GM23338 (cell line): ENCODE data around the gene CBR1. TPM values are rescaled to one million over a fixed set of nuclear protein-coding genes. Genes with fewer than 3 reads are reported as not detected.

Experiments used
- ATAC-seq: fragments of 200-7000 bp; cut with Tn5 transposase; 3 replicates; pipeline ENCODE4 v1.9.1; 2020
- DNase-seq: peaks from one replicate; pipeline ENCODE4 v3.0.0-alpha.2; 2015; ENCODE audit warnings: low spot score
- H2AFZ ChIP-seq: fragments of 200-600 bp; sonication (generic); 2 replicates; pipeline ENCODE4 v1.8.0; 2016; ENCODE audit warnings: antibody characterized with exemption, mild to moderate bottlenecking, moderate library complexity
- H3F3A ChIP-seq: fragments of 200-600 bp; sonication (generic); replicated peaks from 2 replicates; pipeline ENCODE4 v1.8.0; 2017; ENCODE audit warnings: antibody characterized with exemption, mixed run types, low read depth
- H3K27ac ChIP-seq: fragments of 200-600 bp; sonication (generic); 2 replicates; pipeline ENCODE4 v1.6.1; 2016; ENCODE audit warnings: low read depth
- H3K27me3 ChIP-seq: fragments of 200-600 bp; sonication (generic); 2 replicates; pipeline ENCODE4 v1.8.0; 2016; ENCODE audit warnings: mild to moderate bottlenecking, mixed run types, moderate library complexity; ENCODE audit not compliant: insufficient read depth
- H3K36me3 ChIP-seq: fragments of 200-600 bp; sonication (generic); 2 replicates; pipeline ENCODE4 v1.8.0; 2016; ENCODE audit warnings: mild to moderate bottlenecking; ENCODE audit not compliant: insufficient read depth
- H3K4me1 ChIP-seq: fragments of 200-600 bp; sonication (generic); 2 replicates; pipeline ENCODE4 v1.8.0; 2016; ENCODE audit warnings: mild to moderate bottlenecking, moderate library complexity; ENCODE audit not compliant: insufficient read depth
- H3K4me2 ChIP-seq: fragments of 200-600 bp; sonication (generic); 2 replicates; pipeline ENCODE4 v1.7.1; 2017; ENCODE audit warnings: mixed run types
- H3K4me3 ChIP-seq: fragments of 200-600 bp; sonication (generic); 2 replicates; pipeline ENCODE4 v1.6.1; 2016; ENCODE audit warnings: mixed run types
- H3K79me2 ChIP-seq: fragments of 200-600 bp; sonication (generic); replicated peaks from 2 replicates; pipeline ENCODE4 v1.8.0; 2017; ENCODE audit warnings: mild to moderate bottlenecking; ENCODE audit not compliant: insufficient read depth
- H3K9me2 ChIP-seq: fragments of 200-600 bp; sonication (generic); 2 replicates; pipeline ENCODE4 v1.8.0; 2017; ENCODE audit not compliant: insufficient read depth
- H4K20me1 ChIP-seq: fragments of 200-600 bp; sonication (generic); replicated peaks from 2 replicates; pipeline ENCODE4 v1.8.0; 2017; ENCODE audit warnings: mild to moderate bottlenecking; ENCODE audit not compliant: insufficient read depth
- H3K27ac Mint-ChIP-seq: 2 replicates; pipeline ENCODE4 v1.8.0; 2020; ENCODE audit warnings: inconsistent platforms, mild to moderate bottlenecking, moderate library complexity, mixed read lengths
- H3K27me3 Mint-ChIP-seq: 3 replicates; pipeline ENCODE4 v1.8.0; 2022; ENCODE audit warnings: low read depth, mild to moderate bottlenecking, moderate library complexity, mixed read lengths, inconsistent platforms; ENCODE audit not compliant: insufficient read depth, poor library complexity
- H3K36me3 Mint-ChIP-seq: 3 replicates; pipeline ENCODE4 v1.8.0; 2021; ENCODE audit warnings: low read depth, mild to moderate bottlenecking, inconsistent platforms, moderate library complexity, mixed read lengths
- H3K4me1 Mint-ChIP-seq: 3 replicates; pipeline ENCODE4 v1.8.0; 2020; ENCODE audit warnings: mild to moderate bottlenecking, inconsistent platforms, mixed read lengths
- H3K4me3 Mint-ChIP-seq: 3 replicates; pipeline ENCODE4 v1.8.0; 2021; ENCODE audit warnings: moderate library complexity, mild to moderate bottlenecking, inconsistent platforms, mixed read lengths
- H3K9me3 Mint-ChIP-seq: 3 replicates; pipeline ENCODE4 v1.8.0; 2020; ENCODE audit warnings: moderate library complexity, mild to moderate bottlenecking, inconsistent platforms, mixed read lengths
- CREB1 ChIP-seq: fragments of 250-450 bp; sonication (Bioruptor Pico); IDR thresholded peaks from 2 replicates; pipeline ENCODE4 v1.5.0; 2020; ENCODE audit warnings: low read depth, mild to moderate bottlenecking, moderate library complexity
- EZH2 ChIP-seq: fragments of 200-600 bp; sonication (generic); IDR thresholded peaks from one replicate; pipeline ENCODE4 v1.8.0; 2017; ENCODE audit warnings: antibody characterized with exemption, mild to moderate bottlenecking, low read depth; ENCODE audit not compliant: unreplicated experiment
- EZH2phosphoT487 ChIP-seq: fragments of 200-600 bp; sonication (generic); IDR thresholded peaks from one replicate; pipeline ENCODE4 v1.8.1; 2018; ENCODE audit warnings: antibody characterized with exemption; ENCODE audit not compliant: unreplicated experiment
- JUNB ChIP-seq: IDR thresholded peaks from one replicate; pipeline ENCODE4 v1.6.1; 2016; ENCODE audit warnings: antibody characterized with exemption; ENCODE audit not compliant: unreplicated experiment
- NANOG ChIP-seq: IDR thresholded peaks from 2 replicates; pipeline ENCODE4 v1.6.1; 2016; ENCODE audit warnings: antibody characterized with exemption, borderline replicate concordance
- POLR2AphosphoS5 ChIP-seq: IDR thresholded peaks from 2 replicates; pipeline ENCODE4 v1.6.1; 2016; ENCODE audit warnings: antibody characterized with exemption, low read depth
- STAT1 ChIP-seq: IDR thresholded peaks from one replicate; pipeline ENCODE4 v1.6.1; 2016; ENCODE audit warnings: antibody characterized with exemption; ENCODE audit not compliant: unreplicated experiment
- ZNF114 ChIP-seq: fragments of 250-450 bp; sonication (Bioruptor Pico); IDR thresholded peaks from 2 replicates; pipeline ENCODE4 v1.5.0; 2020; ENCODE audit warnings: mild to moderate bottlenecking, moderate library complexity
- ZNF331 ChIP-seq: fragments of 250-450 bp; sonication (Bioruptor Pico); IDR thresholded peaks from 2 replicates; pipeline ENCODE4 v1.5.0; 2020; ENCODE audit warnings: low read depth, mild to moderate bottlenecking, moderate library complexity
- polyA plus RNA-seq: library from polyadenylated mRNA; unstranded; fragments of >200 nt; fragmentation: Nextera tagmentation; extraction: Ambion mirVana; gene quantifications from 2 replicates; pipeline ENCODE4 v1.2.1, GENCODE V29; 2016
- total RNA-seq: library from RNA; depleted of rRNA; stranded (reverse); fragments of >200 nt; shearing (Covaris generic); gene quantifications from 2 replicates; pipeline ENCODE4 v1.2.3, GENCODE V29; 2014
- TF ChIP-seq, protein P1 (sequence below): fragments of 250-450 bp; sonication (Bioruptor Pico); IDR thresholded peaks from 2 replicates; pipeline ENCODE4 v1.5.0; 2020; ENCODE audit warnings: mild to moderate bottlenecking, moderate library complexity
- TF ChIP-seq, protein P2 (sequence below): IDR thresholded peaks from 2 replicates; pipeline ENCODE4 v1.6.1; 2016; ENCODE audit warnings: antibody characterized with exemption
- TF ChIP-seq, protein P3 (sequence below), 2 experiments: fragments of 200-600 bp in 1 of 2; sonication (generic) in 1 of 2; conservative IDR thresholded peaks; 2 replicates each; pipeline versions ENCODE4 v1.5.1 to v1.6.1; 2016 to 2017; ENCODE audit warnings: antibody characterized with exemption in 2 of 2, low read depth in 2 of 2, mild to moderate bottlenecking in 2 of 2, moderate library complexity in 1 of 2
- TF ChIP-seq, protein P4 (sequence below): IDR thresholded peaks from one replicate; pipeline ENCODE4 v1.6.1; 2018; ENCODE audit warnings: antibody characterized with exemption; ENCODE audit not compliant: unreplicated experiment

CBR1 gene
- total and polyA plus RNA-seq, 2 experiments from 2014 or later, result 285 to 487 TPM

DNA sequence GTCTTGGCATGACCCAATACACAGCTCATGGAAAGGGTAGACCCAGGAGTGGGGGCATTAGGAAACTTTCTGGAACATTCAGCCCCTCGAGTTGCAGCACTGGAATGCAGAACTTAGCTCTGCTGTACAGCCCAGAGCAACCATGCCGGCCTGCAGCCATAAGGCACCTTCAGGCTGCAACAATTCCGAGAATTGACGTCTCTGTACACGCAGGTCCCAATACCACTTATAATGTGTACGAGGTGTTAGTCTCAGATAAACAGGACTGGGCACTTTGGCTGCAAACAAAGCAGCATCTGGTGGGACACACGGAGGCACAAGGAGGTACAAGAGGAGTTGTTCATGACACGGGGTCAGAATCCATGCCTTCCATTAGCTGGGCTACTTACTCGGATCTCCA, 7.9 kb downstream of the CBR1 start:
- no peak overlapping the region for H3K27ac Mint-ChIP-seq
- H3K27me3 Mint-ChIP-seq, result peaks cover 3% of the 10 kb centered on the region
- no peak overlapping the region for H3K4me3 Mint-ChIP-seq
- H3K9me3 Mint-ChIP-seq, result peaks cover 2% of the 10 kb centered on the region; the same call in 1 of the 3 replicates
- no peak overlapping the region for H2AFZ ChIP-seq
- peaks cover 27% of the 10 kb centered on the region for H3K4me1 ChIP-seq
- H3K27me3 ChIP-seq, result no peaks in the 10 kb centered on the region
- peaks cover 2% of the 10 kb centered on the region; the same call in 1 of the 2 replicates for H3K36me3 ChIP-seq
- H3K4me3 ChIP-seq, result no peak overlapping the region
- DNase-seq (no peak), ATAC-seq (no peak)
- no peaks in the 10 kb centered on the region; the same call in 1 of the 2 replicates for H3K79me2 ChIP-seq
- no peaks in the 10 kb centered on the region for H4K20me1 ChIP-seq
- peaks cover 31% of the 10 kb centered on the region for H3K4me1 Mint-ChIP-seq
- 0 out of 2 replicates have a peak, but pooled peaks cover 5% of the 10 kb centered on the region for H3F3A ChIP-seq
- peaks cover 8% of the 10 kb centered on the region; the same call in 2 of the 3 replicates for H3K36me3 Mint-ChIP-seq
- H3K9me2 ChIP-seq, result 0 out of 2 replicates have a peak, but pooled peaks cover under 1% of the 10 kb centered on the region
- TF ChIP-seq, protein P1, sequence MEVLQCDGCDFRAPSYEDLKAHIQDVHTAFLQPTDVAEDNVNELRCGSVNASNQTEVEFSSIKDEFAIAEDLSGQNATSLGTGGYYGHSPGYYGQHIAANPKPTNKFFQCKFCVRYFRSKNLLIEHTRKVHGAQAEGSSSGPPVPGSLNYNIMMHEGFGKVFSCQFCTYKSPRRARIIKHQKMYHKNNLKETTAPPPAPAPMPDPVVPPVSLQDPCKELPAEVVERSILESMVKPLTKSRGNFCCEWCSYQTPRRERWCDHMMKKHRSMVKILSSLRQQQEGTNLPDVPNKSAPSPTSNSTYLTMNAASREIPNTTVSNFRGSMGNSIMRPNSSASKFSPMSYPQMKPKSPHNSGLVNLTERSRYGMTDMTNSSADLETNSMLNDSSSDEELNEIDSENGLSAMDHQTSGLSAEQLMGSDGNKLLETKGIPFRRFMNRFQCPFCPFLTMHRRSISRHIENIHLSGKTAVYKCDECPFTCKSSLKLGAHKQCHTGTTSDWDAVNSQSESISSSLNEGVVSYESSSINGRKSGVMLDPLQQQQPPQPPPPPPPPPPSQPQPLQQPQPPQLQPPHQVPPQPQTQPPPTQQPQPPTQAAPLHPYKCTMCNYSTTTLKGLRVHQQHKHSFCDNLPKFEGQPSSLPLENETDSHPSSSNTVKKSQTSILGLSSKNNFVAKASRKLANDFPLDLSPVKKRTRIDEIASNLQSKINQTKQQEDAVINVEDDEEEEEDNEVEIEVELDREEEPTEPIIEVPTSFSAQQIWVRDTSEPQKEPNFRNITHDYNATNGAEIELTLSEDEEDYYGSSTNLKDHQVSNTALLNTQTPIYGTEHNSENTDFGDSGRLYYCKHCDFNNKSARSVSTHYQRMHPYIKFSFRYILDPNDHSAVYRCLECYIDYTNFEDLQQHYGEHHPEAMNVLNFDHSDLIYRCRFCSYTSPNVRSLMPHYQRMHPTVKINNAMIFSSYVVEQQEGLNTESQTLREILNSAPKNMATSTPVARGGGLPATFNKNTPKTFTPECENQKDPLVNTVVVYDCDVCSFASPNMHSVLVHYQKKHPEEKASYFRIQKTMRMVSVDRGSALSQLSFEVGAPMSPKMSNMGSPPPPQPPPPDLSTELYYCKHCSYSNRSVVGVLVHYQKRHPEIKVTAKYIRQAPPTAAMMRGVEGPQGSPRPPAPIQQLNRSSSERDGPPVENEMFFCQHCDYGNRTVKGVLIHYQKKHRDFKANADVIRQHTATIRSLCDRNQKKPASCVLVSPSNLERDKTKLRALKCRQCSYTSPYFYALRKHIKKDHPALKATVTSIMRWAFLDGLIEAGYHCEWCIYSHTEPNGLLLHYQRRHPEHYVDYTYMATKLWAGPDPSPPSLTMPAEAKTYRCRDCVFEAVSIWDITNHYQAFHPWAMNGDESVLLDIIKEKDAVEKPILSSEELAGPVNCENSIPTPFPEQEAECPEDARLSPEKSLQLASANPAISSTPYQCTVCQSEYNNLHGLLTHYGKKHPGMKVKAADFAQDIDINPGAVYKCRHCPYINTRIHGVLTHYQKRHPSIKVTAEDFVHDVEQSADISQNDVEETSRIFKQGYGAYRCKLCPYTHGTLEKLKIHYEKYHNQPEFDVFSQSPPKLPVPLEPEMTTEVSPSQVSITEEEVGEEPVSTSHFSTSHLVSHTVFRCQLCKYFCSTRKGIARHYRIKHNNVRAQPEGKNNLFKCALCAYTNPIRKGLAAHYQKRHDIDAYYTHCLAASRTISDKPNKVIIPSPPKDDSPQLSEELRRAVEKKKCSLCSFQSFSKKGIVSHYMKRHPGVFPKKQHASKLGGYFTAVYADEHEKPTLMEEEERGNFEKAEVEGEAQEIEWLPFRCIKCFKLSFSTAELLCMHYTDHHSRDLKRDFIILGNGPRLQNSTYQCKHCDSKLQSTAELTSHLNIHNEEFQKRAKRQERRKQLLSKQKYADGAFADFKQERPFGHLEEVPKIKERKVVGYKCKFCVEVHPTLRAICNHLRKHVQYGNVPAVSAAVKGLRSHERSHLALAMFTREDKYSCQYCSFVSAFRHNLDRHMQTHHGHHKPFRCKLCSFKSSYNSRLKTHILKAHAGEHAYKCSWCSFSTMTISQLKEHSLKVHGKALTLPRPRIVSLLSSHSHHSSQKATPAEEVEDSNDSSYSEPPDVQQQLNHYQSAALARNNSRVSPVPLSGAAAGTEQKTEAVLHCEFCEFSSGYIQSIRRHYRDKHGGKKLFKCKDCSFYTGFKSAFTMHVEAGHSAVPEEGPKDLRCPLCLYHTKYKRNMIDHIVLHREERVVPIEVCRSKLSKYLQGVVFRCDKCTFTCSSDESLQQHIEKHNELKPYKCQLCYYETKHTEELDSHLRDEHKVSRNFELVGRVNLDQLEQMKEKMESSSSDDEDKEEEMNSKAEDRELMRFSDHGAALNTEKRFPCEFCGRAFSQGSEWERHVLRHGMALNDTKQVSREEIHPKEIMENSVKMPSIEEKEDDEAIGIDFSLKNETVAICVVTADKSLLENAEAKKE, result no peak
- TF ChIP-seq CREB1 (CRISPR knock-in tag) (no peak), EZH2 (no peak), STAT1 (no peak), ZNF114 (CRISPR knock-in tag) (no peak), NANOG (no peak), EZH2phosphoT487 (no peak), ZNF331 (CRISPR knock-in tag) (no peak), JUNB (no peak), POLR2AphosphoS5 (no peak)
- TF ChIP-seq, protein P2, sequence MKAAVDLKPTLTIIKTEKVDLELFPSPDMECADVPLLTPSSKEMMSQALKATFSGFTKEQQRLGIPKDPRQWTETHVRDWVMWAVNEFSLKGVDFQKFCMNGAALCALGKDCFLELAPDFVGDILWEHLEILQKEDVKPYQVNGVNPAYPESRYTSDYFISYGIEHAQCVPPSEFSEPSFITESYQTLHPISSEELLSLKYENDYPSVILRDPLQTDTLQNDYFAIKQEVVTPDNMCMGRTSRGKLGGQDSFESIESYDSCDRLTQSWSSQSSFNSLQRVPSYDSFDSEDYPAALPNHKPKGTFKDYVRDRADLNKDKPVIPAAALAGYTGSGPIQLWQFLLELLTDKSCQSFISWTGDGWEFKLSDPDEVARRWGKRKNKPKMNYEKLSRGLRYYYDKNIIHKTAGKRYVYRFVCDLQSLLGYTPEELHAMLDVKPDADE, result no peak
- TF ChIP-seq, protein P3, sequence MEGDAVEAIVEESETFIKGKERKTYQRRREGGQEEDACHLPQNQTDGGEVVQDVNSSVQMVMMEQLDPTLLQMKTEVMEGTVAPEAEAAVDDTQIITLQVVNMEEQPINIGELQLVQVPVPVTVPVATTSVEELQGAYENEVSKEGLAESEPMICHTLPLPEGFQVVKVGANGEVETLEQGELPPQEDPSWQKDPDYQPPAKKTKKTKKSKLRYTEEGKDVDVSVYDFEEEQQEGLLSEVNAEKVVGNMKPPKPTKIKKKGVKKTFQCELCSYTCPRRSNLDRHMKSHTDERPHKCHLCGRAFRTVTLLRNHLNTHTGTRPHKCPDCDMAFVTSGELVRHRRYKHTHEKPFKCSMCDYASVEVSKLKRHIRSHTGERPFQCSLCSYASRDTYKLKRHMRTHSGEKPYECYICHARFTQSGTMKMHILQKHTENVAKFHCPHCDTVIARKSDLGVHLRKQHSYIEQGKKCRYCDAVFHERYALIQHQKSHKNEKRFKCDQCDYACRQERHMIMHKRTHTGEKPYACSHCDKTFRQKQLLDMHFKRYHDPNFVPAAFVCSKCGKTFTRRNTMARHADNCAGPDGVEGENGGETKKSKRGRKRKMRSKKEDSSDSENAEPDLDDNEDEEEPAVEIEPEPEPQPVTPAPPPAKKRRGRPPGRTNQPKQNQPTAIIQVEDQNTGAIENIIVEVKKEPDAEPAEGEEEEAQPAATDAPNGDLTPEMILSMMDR (conservative IDR thresholded peaks at IDR 0.05; ENCODE audit: low read depth in 2 of 2), result no peak
- TF ChIP-seq, protein P4, sequence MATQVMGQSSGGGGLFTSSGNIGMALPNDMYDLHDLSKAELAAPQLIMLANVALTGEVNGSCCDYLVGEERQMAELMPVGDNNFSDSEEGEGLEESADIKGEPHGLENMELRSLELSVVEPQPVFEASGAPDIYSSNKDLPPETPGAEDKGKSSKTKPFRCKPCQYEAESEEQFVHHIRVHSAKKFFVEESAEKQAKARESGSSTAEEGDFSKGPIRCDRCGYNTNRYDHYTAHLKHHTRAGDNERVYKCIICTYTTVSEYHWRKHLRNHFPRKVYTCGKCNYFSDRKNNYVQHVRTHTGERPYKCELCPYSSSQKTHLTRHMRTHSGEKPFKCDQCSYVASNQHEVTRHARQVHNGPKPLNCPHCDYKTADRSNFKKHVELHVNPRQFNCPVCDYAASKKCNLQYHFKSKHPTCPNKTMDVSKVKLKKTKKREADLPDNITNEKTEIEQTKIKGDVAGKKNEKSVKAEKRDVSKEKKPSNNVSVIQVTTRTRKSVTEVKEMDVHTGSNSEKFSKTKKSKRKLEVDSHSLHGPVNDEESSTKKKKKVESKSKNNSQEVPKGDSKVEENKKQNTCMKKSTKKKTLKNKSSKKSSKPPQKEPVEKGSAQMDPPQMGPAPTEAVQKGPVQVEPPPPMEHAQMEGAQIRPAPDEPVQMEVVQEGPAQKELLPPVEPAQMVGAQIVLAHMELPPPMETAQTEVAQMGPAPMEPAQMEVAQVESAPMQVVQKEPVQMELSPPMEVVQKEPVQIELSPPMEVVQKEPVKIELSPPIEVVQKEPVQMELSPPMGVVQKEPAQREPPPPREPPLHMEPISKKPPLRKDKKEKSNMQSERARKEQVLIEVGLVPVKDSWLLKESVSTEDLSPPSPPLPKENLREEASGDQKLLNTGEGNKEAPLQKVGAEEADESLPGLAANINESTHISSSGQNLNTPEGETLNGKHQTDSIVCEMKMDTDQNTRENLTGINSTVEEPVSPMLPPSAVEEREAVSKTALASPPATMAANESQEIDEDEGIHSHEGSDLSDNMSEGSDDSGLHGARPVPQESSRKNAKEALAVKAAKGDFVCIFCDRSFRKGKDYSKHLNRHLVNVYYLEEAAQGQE, result no peak
- no peak overlapping the region for H3K27ac ChIP-seq
- H3K4me2 ChIP-seq, result no peak overlapping the region
